RWPE2 (cell line): ENCODE data around the gene GALNT10.

Experiments
- ATAC-seq: fragments of 200-7000 bp; cut with Tn5 transposase; 3 replicates; pipeline ENCODE4 v1.9.1; 2021; ENCODE audit warnings: low read depth
- DNase-seq: peaks from one replicate; pipeline ENCODE4 v3.0.0-alpha.2; 2020; ENCODE audit warnings: low spot score
- H3K27ac ChIP-seq: fragments of 450-650 bp; 2 replicates; pipeline ENCODE4 v1.5.1; 2017; ENCODE audit warnings: mild to moderate bottlenecking; ENCODE audit not compliant: poor library complexity, severe bottlenecking
- H3K27me3 ChIP-seq: fragments of 250-450 bp; sonication (Bioruptor Pico); 2 replicates; pipeline ENCODE4 v1.5.1; 2021; ENCODE audit warnings: mild to moderate bottlenecking, moderate library complexity; ENCODE audit not compliant: insufficient read depth, poor library complexity, severe bottlenecking
- H3K36me3 ChIP-seq: fragments of 250-450 bp; sonication (Bioruptor Pico); 2 replicates; pipeline ENCODE4 v1.5.1; 2020; ENCODE audit warnings: low read depth, mild to moderate bottlenecking, moderate library complexity
- H3K4me1 ChIP-seq: fragments of 250-450 bp; sonication (Bioruptor Pico); 2 replicates; pipeline ENCODE4 v1.5.1; 2021; ENCODE audit warnings: mild to moderate bottlenecking, moderate library complexity; ENCODE audit not compliant: insufficient read depth, poor library complexity, severe bottlenecking
- H3K4me3 ChIP-seq: fragments of 250-450 bp; sonication (Bioruptor Pico); 2 replicates; pipeline ENCODE4 v1.5.1; 2021; ENCODE audit warnings: mild to moderate bottlenecking, moderate library complexity; ENCODE audit not compliant: severe bottlenecking
- H3K9me3 ChIP-seq: fragments of 250-450 bp; sonication (Bioruptor Pico); 2 replicates; pipeline ENCODE4 v1.5.1; 2021; ENCODE audit warnings: mild to moderate bottlenecking, moderate library complexity; ENCODE audit not compliant: severe bottlenecking
- CTCF ChIP-seq: fragments of 450-650 bp; IDR thresholded peaks from one replicate; pipeline ENCODE4 v1.5.1; 2017; ENCODE audit warnings: mild to moderate bottlenecking, moderate library complexity; ENCODE audit not compliant: poor library complexity, severe bottlenecking

Gene GALNT10

GRCh38 chr5:154335065-154335448, 144.5 kb downstream of the GALNT10 start:
- ATAC-seq = no peak
- H3K27ac ChIP-seq = no peak overlapping the region
- no peaks in the 10 kb centered on the region for H3K9me3 ChIP-seq
- H3K36me3 ChIP-seq = peaks cover 8% of the 10 kb centered on the region; the same call in 1 of the 2 replicates
- DNase-seq = no peak
- H3K4me3 ChIP-seq = no peak overlapping the region
- H3K4me1 ChIP-seq = no peaks in the 10 kb centered on the region
- no peaks in the 10 kb centered on the region for H3K27me3 ChIP-seq
- no peak for TF ChIP-seq CTCF

- no peak for DNase-seq
- Histone ChIP-seq H3K4me3 (no peak overlapping the region), H3K27ac (no peak overlapping the region), H3K27me3 (no peaks in the 10 kb centered on the region), H3K36me3 (peaks cover under 1% of the 10 kb centered on the region; the same call in 1 of the 2 replicates), H3K9me3 (no peaks in the 10 kb centered on the region), H3K4me1 (no peaks in the 10 kb centered on the region)
- no peak for ATAC-seq
- TF ChIP-seq CTCF = no peak
Measured at GRCh38 chr5:154341620-154342019, 151.1 kb downstream of the GALNT10 start.

GRCh38 chr5:154342211-154342610, 151.7 kb downstream of the GALNT10 start:
- Histone ChIP-seq H3K36me3 (no peaks in the 10 kb centered on the region), H3K27ac (no peak overlapping the region), H3K4me1 (no peaks in the 10 kb centered on the region), H3K4me3 (no peak overlapping the region), H3K9me3 (no peaks in the 10 kb centered on the region), H3K27me3 (no peaks in the 10 kb centered on the region)
- TF ChIP-seq CTCF = no peak
- DNase-seq (no peak), ATAC-seq (no peak)

DNA sequence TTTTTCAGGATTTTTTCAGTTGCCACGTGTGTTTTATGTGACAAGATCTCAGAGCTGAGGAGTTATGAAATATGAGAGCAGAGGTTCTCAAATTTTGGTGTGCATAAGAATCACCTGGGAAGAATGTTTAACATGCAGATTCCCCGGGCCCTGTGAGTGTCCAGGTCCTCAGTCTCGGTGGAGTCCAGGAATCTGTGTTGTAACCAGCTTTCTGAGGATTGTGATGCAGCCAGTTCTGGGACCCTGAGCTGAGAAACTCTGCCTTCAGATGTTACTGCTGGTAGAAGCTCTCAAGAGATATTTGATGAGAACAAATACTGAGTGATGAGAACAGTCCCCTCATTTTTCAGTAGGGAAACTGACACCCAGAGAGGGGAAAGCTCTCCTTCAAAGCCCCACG, 152.4 kb downstream of the GALNT10 start:
- Histone ChIP-seq H3K9me3 (no peaks in the 10 kb centered on the region), H3K27ac (no peak overlapping the region), H3K4me3 (no peak overlapping the region), H3K36me3 (no peaks in the 10 kb centered on the region), H3K27me3 (no peaks in the 10 kb centered on the region), H3K4me1 (no peaks in the 10 kb centered on the region)
- DNase-seq (no peak), ATAC-seq (no peak)
- TF ChIP-seq CTCF = no peak

DNA sequence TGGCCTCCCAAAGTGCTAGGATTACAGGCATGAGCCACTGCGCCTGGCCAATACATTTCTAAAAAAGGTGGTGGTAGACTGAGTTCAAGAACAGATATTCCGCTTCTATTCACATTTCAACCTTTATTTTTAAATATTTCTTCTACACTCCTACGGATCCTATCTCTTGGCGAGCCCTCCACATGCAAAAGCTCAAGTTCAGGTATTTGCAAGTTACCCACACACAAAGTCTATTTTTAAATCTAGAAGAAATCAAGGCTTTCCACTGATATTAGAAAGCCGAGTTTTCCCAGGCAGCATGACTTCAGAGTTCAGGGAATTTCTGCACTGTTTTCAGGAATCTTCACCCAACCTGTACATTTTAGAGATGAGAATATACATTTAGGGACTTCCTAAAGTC, 153.9 kb downstream of the GALNT10 start:
- Histone ChIP-seq H3K27me3 (no peaks in the 10 kb centered on the region), H3K36me3 (no peaks in the 10 kb centered on the region), H3K27ac (no peak overlapping the region), H3K4me1 (no peaks in the 10 kb centered on the region), H3K9me3 (no peaks in the 10 kb centered on the region), H3K4me3 (no peak overlapping the region)
- no peak for DNase-seq
- no peak for ATAC-seq
- no peak for TF ChIP-seq CTCF
